T-helper 17 cell (primary cell): ENCODE measurements around the gene CTNNA2. TPM values are rescaled to one million over a fixed set of nuclear protein-coding genes. Genes with fewer than 3 reads are reported as not detected.

Experiments
- ATAC-seq: fragments of 150-1000 bp; cut with Tn5 transposase; 2 replicates; pipeline ENCODE4 v1.10.0; 2021; ENCODE audit warnings: mild to moderate bottlenecking, moderate library complexity
- DNase-seq, 3 donors: peaks; one replicate each; pipeline versions ENCODE4 v3.0.0 to v3.0.0-alpha.2; 2020 to 2021
- H3K9me3 ChIP-seq: one replicate; pipeline ENCODE4 v1.7.0; 2013; ENCODE audit warnings: low read length, mild to moderate bottlenecking; ENCODE audit not compliant: control insufficient read depth, poor library complexity, severe bottlenecking
- H3K27ac Mint-ChIP-seq: one replicate; pipeline ENCODE4 v1.8.0; 2022; ENCODE audit warnings: mild to moderate bottlenecking, moderate library complexity, mixed read lengths
- H3K27me3 Mint-ChIP-seq: one replicate; pipeline ENCODE4 v1.8.0; 2022; ENCODE audit warnings: mixed read lengths
- H3K36me3 Mint-ChIP-seq: one replicate; pipeline ENCODE4 v1.8.0; 2022; ENCODE audit warnings: low read depth, mixed read lengths
- H3K4me1 Mint-ChIP-seq: one replicate; pipeline ENCODE4 v1.8.0; 2022; ENCODE audit warnings: mild to moderate bottlenecking, mixed read lengths
- H3K4me3 Mint-ChIP-seq: one replicate; pipeline ENCODE4 v1.8.0; 2022; ENCODE audit warnings: mild to moderate bottlenecking, moderate library complexity, mixed read lengths
- total RNA-seq, 4 donors: library from RNA in 2 of 4; stranded (reverse) in 2 of 4; gene quantifications; one replicate each; pipeline ENCODE4 v1.2.3 and lab custom pipeline; 2022 to 2026

CTNNA2 gene
- total RNA-seq, 2 donors from 2014 or later: not detected

- H3K4me3 Mint-ChIP-seq: no peak overlapping the region
- no peaks in the 10 kb centered on the region for H3K27me3 Mint-ChIP-seq
- no peak overlapping the region for H3K27ac Mint-ChIP-seq
- no peaks in the 10 kb centered on the region for H3K36me3 Mint-ChIP-seq
- no peaks in the 10 kb centered on the region for H3K9me3 ChIP-seq
- no peaks in the 10 kb centered on the region for H3K4me1 Mint-ChIP-seq
- ATAC-seq (no peak), DNase-seq (no peak)
Observed at GRCh38 chr2:80333886-80334285, 821.0 kb downstream of the CTNNA2 start.

DNA sequence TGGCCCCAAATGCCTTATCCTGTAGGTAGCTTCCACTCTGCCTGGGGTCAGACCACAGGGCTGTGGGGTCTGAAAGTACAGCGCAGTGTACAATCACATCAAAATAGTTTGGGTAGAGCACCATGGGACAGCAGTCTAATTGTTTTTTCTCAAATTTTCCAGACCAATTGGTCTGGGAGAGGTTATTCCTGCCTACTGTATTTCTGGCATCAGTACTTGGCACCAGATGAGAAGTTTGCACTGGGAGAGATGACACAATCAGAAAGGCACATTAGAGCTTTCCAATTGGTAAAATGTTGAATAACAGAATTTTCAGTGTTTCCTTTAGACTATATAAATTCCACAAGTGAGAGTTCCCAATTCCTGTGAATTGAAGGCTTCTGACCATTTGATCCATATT lies 822.6 kb downstream of the CTNNA2 start:
- DNase-seq (no peak), ATAC-seq (no peak)
- Mint-ChIP-seq H3K4me1 (no peaks in the 10 kb centered on the region), H3K4me3 (no peak overlapping the region), H3K27me3 (no peaks in the 10 kb centered on the region), H3K27ac (no peak overlapping the region), H3K36me3 (no peaks in the 10 kb centered on the region)
- no peaks in the 10 kb centered on the region for H3K9me3 ChIP-seq

DNA sequence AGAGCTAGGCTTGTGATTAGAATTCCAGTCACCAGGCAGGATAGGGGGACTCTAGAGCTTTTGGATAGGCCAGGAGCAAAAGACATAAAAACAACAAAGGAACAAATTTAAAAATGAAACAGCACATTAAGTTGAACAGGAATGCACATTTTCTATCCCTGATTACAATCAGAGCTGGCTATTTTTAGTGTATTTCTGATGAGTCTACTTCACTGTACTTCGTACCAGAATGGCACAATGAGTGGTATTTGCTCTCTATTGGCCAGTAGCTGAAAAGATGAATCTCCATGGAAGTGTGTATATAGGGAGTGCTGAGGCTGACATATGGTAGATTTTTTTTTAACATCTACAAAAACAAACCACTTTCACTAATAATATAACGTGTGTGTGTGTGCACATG lies 825.9 kb downstream of the CTNNA2 start:
- H3K4me3 Mint-ChIP-seq: no peak overlapping the region
- ATAC-seq (no peak), DNase-seq (no peak)
- no peaks in the 10 kb centered on the region for H3K27me3 Mint-ChIP-seq
- H3K9me3 ChIP-seq: no peaks in the 10 kb centered on the region
- no peaks in the 10 kb centered on the region for H3K4me1 Mint-ChIP-seq
- H3K27ac Mint-ChIP-seq: no peak overlapping the region
- H3K36me3 Mint-ChIP-seq: no peaks in the 10 kb centered on the region

DNA sequence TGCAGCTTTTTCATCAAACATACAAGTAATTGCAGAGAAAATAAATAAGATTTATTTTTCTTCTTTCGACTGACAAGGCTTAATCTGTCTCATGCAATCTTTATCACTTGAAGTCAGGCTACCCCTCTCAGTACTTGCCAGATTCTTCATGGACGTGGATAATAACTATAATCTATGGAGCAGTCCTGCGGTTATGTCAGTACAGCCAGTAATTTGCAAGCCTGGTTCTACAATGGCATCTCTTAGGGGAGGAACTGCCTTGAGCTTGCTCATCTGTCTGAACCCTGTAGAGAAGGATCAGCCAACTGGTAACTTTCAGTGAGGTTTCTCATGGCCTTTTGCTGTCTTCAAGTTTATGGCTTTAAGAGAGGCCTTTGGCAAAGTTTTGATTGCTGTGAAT lies 827.2 kb downstream of the CTNNA2 start:
- Mint-ChIP-seq H3K4me1 (no peaks in the 10 kb centered on the region), H3K36me3 (no peaks in the 10 kb centered on the region), H3K4me3 (no peak overlapping the region), H3K27ac (no peak overlapping the region), H3K27me3 (no peaks in the 10 kb centered on the region)
- no peaks in the 10 kb centered on the region for H3K9me3 ChIP-seq
- no peak for ATAC-seq
- no peak for DNase-seq

- H3K9me3 ChIP-seq: peaks cover 2% of the 10 kb centered on the region
- H3K36me3 Mint-ChIP-seq: no peaks in the 10 kb centered on the region
- H3K4me3 Mint-ChIP-seq: no peak overlapping the region
- ATAC-seq (no peak), DNase-seq (no peak)
- no peaks in the 10 kb centered on the region for H3K27me3 Mint-ChIP-seq
- no peaks in the 10 kb centered on the region for H3K4me1 Mint-ChIP-seq
- H3K27ac Mint-ChIP-seq: no peak overlapping the region
Observed at GRCh38 chr2:80348078-80348477, 835.2 kb downstream of the CTNNA2 start.

DNA sequence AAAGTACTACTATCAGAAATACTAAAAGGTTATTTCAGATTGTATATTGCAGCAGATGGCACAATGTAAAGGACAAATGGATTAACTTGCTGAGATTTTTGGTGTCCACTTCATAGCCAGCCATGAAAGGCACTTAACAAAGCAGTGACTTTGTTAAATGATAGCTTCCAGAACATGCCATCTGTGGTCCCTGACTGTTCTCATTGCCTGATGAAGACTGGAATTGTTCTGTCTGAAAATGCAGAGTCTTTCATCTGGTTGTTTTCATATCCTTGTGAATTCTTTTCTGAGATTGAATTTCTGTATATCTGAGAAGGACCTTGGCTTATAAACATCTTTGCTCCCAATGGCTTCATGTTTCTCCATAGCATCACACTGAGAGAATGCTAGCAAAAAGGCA lies 836.1 kb downstream of the CTNNA2 start:
- no peaks in the 10 kb centered on the region for H3K36me3 Mint-ChIP-seq
- no peak for DNase-seq

GRCh38 chr2:80351231-80351630 lies 838.4 kb downstream of the CTNNA2 start:
- no peaks in the 10 kb centered on the region for H3K36me3 Mint-ChIP-seq
- H3K9me3 ChIP-seq: peaks cover 2% of the 10 kb centered on the region
- H3K27me3 Mint-ChIP-seq: no peaks in the 10 kb centered on the region
- no peak overlapping the region for H3K4me3 Mint-ChIP-seq
- no peak for DNase-seq
- no peak overlapping the region for H3K27ac Mint-ChIP-seq
- ATAC-seq: no peak
- no peaks in the 10 kb centered on the region for H3K4me1 Mint-ChIP-seq

More for the DNA sequence above, 836.1 kb downstream of the CTNNA2 start:
- peaks cover 2% of the 10 kb centered on the region for H3K9me3 ChIP-seq
- Mint-ChIP-seq H3K4me1 (no peaks in the 10 kb centered on the region), H3K27ac (no peak overlapping the region), H3K4me3 (no peak overlapping the region), H3K27me3 (no peaks in the 10 kb centered on the region)
- ATAC-seq: no peak

GRCh38 chr2:80354858-80355257 lies 842.0 kb downstream of the CTNNA2 start:
- H3K9me3 ChIP-seq: no peaks in the 10 kb centered on the region
- H3K4me1 Mint-ChIP-seq: no peaks in the 10 kb centered on the region
- DNase-seq (no peak), ATAC-seq (no peak)
- no peak overlapping the region for H3K4me3 Mint-ChIP-seq
- H3K27ac Mint-ChIP-seq: no peak overlapping the region
- no peaks in the 10 kb centered on the region for H3K36me3 Mint-ChIP-seq
- no peaks in the 10 kb centered on the region for H3K27me3 Mint-ChIP-seq

DNA sequence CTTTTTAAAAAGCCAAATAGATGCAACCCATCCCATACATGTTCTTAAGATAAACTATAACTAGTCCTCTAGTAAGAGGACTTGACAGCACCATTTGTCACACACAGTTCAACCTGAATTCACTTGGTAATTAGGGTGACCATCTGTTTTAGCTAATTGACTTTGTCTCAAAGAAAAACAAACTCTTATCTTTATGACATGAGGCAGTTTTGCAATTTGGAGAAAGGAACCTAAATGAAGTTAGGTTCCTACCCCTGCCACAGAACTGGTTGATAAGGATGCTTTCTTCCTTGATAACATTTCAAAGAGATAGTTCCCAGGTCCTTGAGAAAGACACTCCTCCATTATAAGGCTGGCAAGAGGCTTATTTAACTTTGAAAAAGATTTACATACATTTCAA lies 849.1 kb downstream of the CTNNA2 start:
- no peak overlapping the region for H3K4me3 Mint-ChIP-seq
- no peak for DNase-seq
- no peaks in the 10 kb centered on the region for H3K27me3 Mint-ChIP-seq
- no peaks in the 10 kb centered on the region for H3K9me3 ChIP-seq
- no peak for ATAC-seq
- no peaks in the 10 kb centered on the region for H3K36me3 Mint-ChIP-seq
- H3K4me1 Mint-ChIP-seq: no peaks in the 10 kb centered on the region
- H3K27ac Mint-ChIP-seq: no peak overlapping the region

- ATAC-seq: no peak
Observed at GRCh38 chr2:80363330-80363729, 850.5 kb downstream of the CTNNA2 start.

DNA sequence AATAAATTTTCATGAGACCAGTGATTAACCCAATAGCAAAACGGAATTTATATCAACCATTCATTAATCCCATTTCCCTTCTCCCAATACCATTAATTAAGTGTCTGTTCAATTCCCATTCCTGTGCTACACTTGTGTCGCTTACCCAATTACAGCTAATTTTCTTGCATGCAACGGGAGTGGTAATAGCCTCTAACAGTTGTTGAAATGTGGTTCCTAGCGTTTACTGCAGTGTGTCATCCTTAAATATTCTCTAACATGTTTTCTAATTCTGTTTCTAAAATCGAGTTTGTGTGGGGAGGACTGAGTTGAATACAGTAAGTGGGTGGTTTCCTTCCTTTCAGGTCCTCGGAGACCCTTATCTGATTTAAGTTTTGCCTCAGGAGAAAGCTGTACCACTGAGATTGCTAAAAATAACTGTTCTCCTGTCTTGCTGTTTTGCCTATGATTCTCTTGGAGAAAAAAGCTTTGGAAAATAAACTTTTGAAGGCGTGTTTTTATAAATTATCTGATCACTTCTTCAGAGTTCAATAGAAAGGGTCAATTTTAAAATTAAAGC lies 851.0 kb downstream of the CTNNA2 start:
- no peak for ATAC-seq
- no peak overlapping the region for H3K4me3 Mint-ChIP-seq
- no peak overlapping the region for H3K27ac Mint-ChIP-seq
- no peaks in the 10 kb centered on the region for H3K36me3 Mint-ChIP-seq
- no peaks in the 10 kb centered on the region for H3K4me1 Mint-ChIP-seq
- no peaks in the 10 kb centered on the region for H3K27me3 Mint-ChIP-seq
- DNase-seq: no peak
- H3K9me3 ChIP-seq: no peaks in the 10 kb centered on the region

More at GRCh38 chr2:80363330-80363729, 850.5 kb downstream of the CTNNA2 start:
- Mint-ChIP-seq H3K4me1 (no peaks in the 10 kb centered on the region), H3K4me3 (no peak overlapping the region), H3K27me3 (no peaks in the 10 kb centered on the region), H3K36me3 (no peaks in the 10 kb centered on the region), H3K27ac (no peak overlapping the region)
- H3K9me3 ChIP-seq: no peaks in the 10 kb centered on the region
- DNase-seq: no peak

- Mint-ChIP-seq H3K27ac (no peak overlapping the region), H3K27me3 (no peaks in the 10 kb centered on the region), H3K4me3 (no peak overlapping the region), H3K4me1 (no peaks in the 10 kb centered on the region), H3K36me3 (no peaks in the 10 kb centered on the region)
- DNase-seq: no peak
- H3K9me3 ChIP-seq: no peaks in the 10 kb centered on the region
- no peak for ATAC-seq
Observed at GRCh38 chr2:80364524-80365212, 851.8 kb downstream of the CTNNA2 start.

GRCh38 chr2:80365762-80366161 lies 852.9 kb downstream of the CTNNA2 start:
- DNase-seq: no peak
- H3K4me1 Mint-ChIP-seq: no peaks in the 10 kb centered on the region
- no peak overlapping the region for H3K4me3 Mint-ChIP-seq
- H3K36me3 Mint-ChIP-seq: no peaks in the 10 kb centered on the region
- no peaks in the 10 kb centered on the region for H3K9me3 ChIP-seq
- H3K27me3 Mint-ChIP-seq: no peaks in the 10 kb centered on the region
- H3K27ac Mint-ChIP-seq: no peak overlapping the region
- no peak for ATAC-seq

GRCh38 chr2:80370375-80371009 lies 857.6 kb downstream of the CTNNA2 start:
- Mint-ChIP-seq H3K36me3 (no peaks in the 10 kb centered on the region), H3K4me1 (no peaks in the 10 kb centered on the region), H3K27me3 (no peaks in the 10 kb centered on the region), H3K27ac (no peak overlapping the region), H3K4me3 (no peak overlapping the region)
- ATAC-seq: no peak
- DNase-seq: no peak
- no peaks in the 10 kb centered on the region for H3K9me3 ChIP-seq
